ENCODE data around the gene BMP3.

The BMP3 gene

DNA sequence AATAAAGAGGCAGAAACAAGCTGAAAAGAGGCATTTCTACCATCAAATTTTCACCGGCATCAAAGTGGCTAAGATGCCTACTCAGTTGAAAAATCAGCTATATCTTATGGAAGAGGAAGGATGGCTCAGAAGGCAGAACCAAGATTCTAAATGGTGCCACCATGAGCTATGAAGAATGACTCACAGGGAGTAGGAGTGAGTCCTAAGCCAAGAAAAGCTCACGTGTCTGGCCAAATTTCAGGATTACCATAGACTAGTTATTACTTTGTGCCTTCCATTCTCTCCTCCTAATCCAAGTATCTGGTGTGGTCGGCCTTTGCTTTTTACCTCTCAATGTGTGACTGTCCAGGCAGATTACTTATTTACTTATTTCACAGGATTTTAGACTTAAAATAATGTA is 54.8 kb downstream of the BMP3 start:
- no peak for DNase-seq (ENCODE audit: extremely low spot score)
- ChIA-PET POLR2A (no interaction called here), CTCF (no interaction called here)
- no peak for TF ChIP-seq TARDBP (IDR thresholded peaks at IDR 0.05)
- no peak for TF ChIP-seq ELF4 (IDR thresholded peaks at IDR 0.05)
- TF ChIP-seq ZNF384 (IDR thresholded peaks at IDR 0.05): no peak
- no peak for TF ChIP-seq PKNOX1 (IDR thresholded peaks at IDR 0.05)
- TF ChIP-seq HDGF (IDR thresholded peaks at IDR 0.05; ENCODE audit: borderline replicate concordance): no peak
- no peak for TF ChIP-seq CTBP1 (IDR thresholded peaks at IDR 0.05; ENCODE audit: borderline replicate concordance)
- no peak for TF ChIP-seq ARNT (IDR thresholded peaks at IDR 0.05)
- TF ChIP-seq L3MBTL2 (conservative IDR thresholded peaks at IDR 0.05): no peak
- TF ChIP-seq LEF1 (IDR thresholded peaks at IDR 0.05; ENCODE audit: borderline replicate concordance): no peak
- no peak for TF ChIP-seq BHLHE40 (IDR thresholded peaks at IDR 0.05; ENCODE audit: borderline replicate concordance)
- no peak for TF ChIP-seq FOXM1 (IDR thresholded peaks at IDR 0.05; ENCODE audit: borderline replicate concordance)
- TF ChIP-seq NFRKB (IDR thresholded peaks at IDR 0.05): no peak
- TF ChIP-seq SP1 (IDR thresholded peaks at IDR 0.05): no peak
- TF ChIP-seq FOXK2 (IDR thresholded peaks at IDR 0.05): no peak

- TF ChIP-seq L3MBTL2 (conservative IDR thresholded peaks at IDR 0.05) (no peak), FOXM1 (IDR thresholded peaks at IDR 0.05; ENCODE audit: borderline replicate concordance) (no peak), SUZ12 (IDR thresholded peaks at IDR 0.05) (no peak), ZNF384 (IDR thresholded peaks at IDR 0.05) (no peak), LEF1 (IDR thresholded peaks at IDR 0.05; ENCODE audit: borderline replicate concordance) (no peak), NFRKB (IDR thresholded peaks at IDR 0.05) (no peak), TARDBP (IDR thresholded peaks at IDR 0.05) (no peak), PKNOX1 (IDR thresholded peaks at IDR 0.05) (no peak), FOXA1 (IDR thresholded peaks at IDR 0.05) (no peak), BHLHE40 (IDR thresholded peaks at IDR 0.05; ENCODE audit: borderline replicate concordance) (no peak), HDGF (IDR thresholded peaks at IDR 0.05; ENCODE audit: borderline replicate concordance) (no peak), ELF4 (IDR thresholded peaks at IDR 0.05) (no peak)
- ChIA-PET CTCF (interaction anchor here (0.6 kb wide), 1 partner anchor 173 kb away, joined by 3 read pairs; no protein-coding TSS in a partner anchor), POLR2A (no interaction called here)
- no peak for DNase-seq (ENCODE audit: extremely low spot score)
These were observed 55.5 kb downstream of the BMP3 start for GRCh38 chr4:81085979-81086378.

GRCh38 chr4:81093720-81094401 is 63.4 kb downstream of the BMP3 start:
- CTCF ChIA-PET: no interaction called here
- no peak for DNase-seq (ENCODE audit: extremely low spot score)
- TF ChIP-seq SUZ12 (IDR thresholded peaks at IDR 0.05) (no peak), ARNT (IDR thresholded peaks at IDR 0.05) (no peak), NFRKB (IDR thresholded peaks at IDR 0.05) (no peak), TARDBP (IDR thresholded peaks at IDR 0.05) (no peak), HDGF (IDR thresholded peaks at IDR 0.05; ENCODE audit: borderline replicate concordance) (no peak), CTBP1 (IDR thresholded peaks at IDR 0.05; ENCODE audit: borderline replicate concordance) (no peak), LEF1 (IDR thresholded peaks at IDR 0.05; ENCODE audit: borderline replicate concordance) (no peak), FOXK2 (IDR thresholded peaks at IDR 0.05) (no peak), L3MBTL2 (conservative IDR thresholded peaks at IDR 0.05) (no peak), ELF4 (IDR thresholded peaks at IDR 0.05) (no peak), BHLHE40 (IDR thresholded peaks at IDR 0.05; ENCODE audit: borderline replicate concordance) (no peak), FOXM1 (IDR thresholded peaks at IDR 0.05; ENCODE audit: borderline replicate concordance) (no peak), PKNOX1 (IDR thresholded peaks at IDR 0.05) (no peak), ZNF384 (IDR thresholded peaks at IDR 0.05) (no peak), FOXA1 (IDR thresholded peaks at IDR 0.05) (no peak), SP1 (IDR thresholded peaks at IDR 0.05) (no peak)
- POLR2A ChIA-PET: no interaction called here

GRCh38 chr4:81095389-81095788 is 64.9 kb downstream of the BMP3 start:
- TF ChIP-seq HDGF (IDR thresholded peaks at IDR 0.05; ENCODE audit: borderline replicate concordance) (no peak), FOXK2 (IDR thresholded peaks at IDR 0.05) (no peak), PKNOX1 (IDR thresholded peaks at IDR 0.05) (no peak), SUZ12 (IDR thresholded peaks at IDR 0.05) (no peak), CTBP1 (IDR thresholded peaks at IDR 0.05; ENCODE audit: borderline replicate concordance) (no peak), SP1 (IDR thresholded peaks at IDR 0.05) (no peak), TARDBP (IDR thresholded peaks at IDR 0.05) (no peak), BHLHE40 (IDR thresholded peaks at IDR 0.05; ENCODE audit: borderline replicate concordance) (no peak), ARNT (IDR thresholded peaks at IDR 0.05) (no peak), NFRKB (IDR thresholded peaks at IDR 0.05) (no peak), ZNF384 (IDR thresholded peaks at IDR 0.05) (no peak), FOXA1 (IDR thresholded peaks at IDR 0.05) (no peak), LEF1 (IDR thresholded peaks at IDR 0.05; ENCODE audit: borderline replicate concordance) (no peak)
- DNase-seq (ENCODE audit: extremely low spot score): no peak
- POLR2A ChIA-PET: no interaction called here
- CTCF ChIA-PET: no interaction called here

- no peak for DNase-seq (ENCODE audit: extremely low spot score)
- TF ChIP-seq CTBP1 (IDR thresholded peaks at IDR 0.05; ENCODE audit: borderline replicate concordance) (no peak), FOXA1 (IDR thresholded peaks at IDR 0.05) (no peak), NFRKB (IDR thresholded peaks at IDR 0.05) (no peak)
- CTCF ChIA-PET: no interaction called here
- POLR2A ChIA-PET: no interaction called here
These were observed 66.1 kb downstream of the BMP3 start for GRCh38 chr4:81096566-81096965.

Data from HEK293T (cell line).